ENCODE results near the gene TBC1D2B.

DNA sequence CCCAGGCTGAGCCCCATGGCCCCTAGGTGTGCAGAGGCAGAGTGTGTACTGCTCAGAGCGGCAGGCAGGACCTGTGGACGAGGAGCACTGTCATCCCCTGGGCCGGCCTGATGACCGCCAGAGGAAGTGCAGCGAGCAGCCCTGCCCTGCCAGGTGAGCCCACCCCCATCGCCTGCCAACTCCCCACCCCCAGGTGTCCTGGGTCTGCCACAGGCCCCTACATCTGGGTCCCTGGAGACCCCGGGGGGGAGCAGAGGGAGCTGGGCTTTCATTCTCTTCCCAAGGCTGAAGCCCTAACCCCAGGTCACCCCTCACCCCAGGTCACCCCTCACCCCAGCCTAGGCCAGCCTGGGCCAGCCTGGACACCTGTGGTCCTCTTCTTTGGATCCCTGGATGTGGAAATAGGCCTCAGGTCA lies 93.1 kb downstream of the TBC1D2B start:
- TF ChIP-seq CTCF (IDR thresholded peaks at IDR 0.05; ENCODE audit: insufficient read depth, low read length, poor library complexity, severe bottlenecking) (no peak), EZH2phosphoT487 (conservative IDR thresholded peaks at IDR 0.05; ENCODE audit: low read length) (no peak)

Measured in SU-DHL-6 (cell line).